AG04449 (cell line): ENCODE data around the gene SPON1.
"Not testable (repeated sequence)": the region's sequence is repeated elsewhere in the genome, so short reads cannot be mapped to it uniquely, and the experiment has no call there.

ENCODE experiments used
- CTCF ChIA-PET: fragments of 350-600 bp; formaldehyde crosslinking; extraction: SDS; loops from one replicate; lab custom pipeline; 2021; ENCODE audit warnings: antibody characterized with exemption; lab: Yijun Ruan, JAX
- POLR2A ChIA-PET: fragments of 400-600, 350-600 bp; formaldehyde crosslinking; extraction: SDS; loops from one replicate; lab custom pipeline; 2020; ENCODE audit warnings: antibody characterized with exemption, inconsistent platforms; lab: Yijun Ruan, JAX
- DNase-seq: peaks from one replicate; pipeline ENCODE4 v3.0.0-alpha.2; 2010; ENCODE audit warnings: low read depth, low spot score
- H3K4me3 ChIP-seq: 2 replicates; pipeline ENCODE4 v1.5.1; 2011; ENCODE audit warnings: low read depth, mild to moderate bottlenecking, control low read depth, low read length
- TF ChIP-seq, protein P1 (sequence below): IDR thresholded peaks from one replicate; pipeline ENCODE4 v1.5.1; 2011; ENCODE audit warnings: mild to moderate bottlenecking, moderate library complexity, low read length, control low read depth, inconsistent platforms; ENCODE audit not compliant: insufficient read depth; ENCODE audit errors: missing control alignments

The SPON1 gene

DNA sequence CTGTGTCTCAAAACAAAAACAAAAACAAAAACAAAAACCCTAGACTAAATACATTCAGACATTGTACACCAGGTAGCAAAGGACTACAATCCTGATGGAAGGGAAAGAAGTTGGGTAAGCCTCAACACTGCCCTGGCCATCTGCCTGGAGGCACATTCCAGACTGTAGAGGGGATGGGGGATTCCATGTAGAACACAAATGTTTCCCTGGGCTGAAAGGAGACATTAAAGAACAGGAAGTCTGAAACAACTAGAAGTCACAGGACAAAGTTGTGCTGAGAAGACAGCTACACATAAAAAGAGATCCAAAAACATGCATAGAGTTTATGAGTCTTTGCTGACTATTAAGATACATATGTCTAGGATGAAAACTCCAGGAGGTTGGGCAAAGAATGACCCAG lies 312.6 kb downstream of the SPON1 start:
- DNase-seq, result peak; percentile 23
- TF ChIP-seq, protein P1, sequence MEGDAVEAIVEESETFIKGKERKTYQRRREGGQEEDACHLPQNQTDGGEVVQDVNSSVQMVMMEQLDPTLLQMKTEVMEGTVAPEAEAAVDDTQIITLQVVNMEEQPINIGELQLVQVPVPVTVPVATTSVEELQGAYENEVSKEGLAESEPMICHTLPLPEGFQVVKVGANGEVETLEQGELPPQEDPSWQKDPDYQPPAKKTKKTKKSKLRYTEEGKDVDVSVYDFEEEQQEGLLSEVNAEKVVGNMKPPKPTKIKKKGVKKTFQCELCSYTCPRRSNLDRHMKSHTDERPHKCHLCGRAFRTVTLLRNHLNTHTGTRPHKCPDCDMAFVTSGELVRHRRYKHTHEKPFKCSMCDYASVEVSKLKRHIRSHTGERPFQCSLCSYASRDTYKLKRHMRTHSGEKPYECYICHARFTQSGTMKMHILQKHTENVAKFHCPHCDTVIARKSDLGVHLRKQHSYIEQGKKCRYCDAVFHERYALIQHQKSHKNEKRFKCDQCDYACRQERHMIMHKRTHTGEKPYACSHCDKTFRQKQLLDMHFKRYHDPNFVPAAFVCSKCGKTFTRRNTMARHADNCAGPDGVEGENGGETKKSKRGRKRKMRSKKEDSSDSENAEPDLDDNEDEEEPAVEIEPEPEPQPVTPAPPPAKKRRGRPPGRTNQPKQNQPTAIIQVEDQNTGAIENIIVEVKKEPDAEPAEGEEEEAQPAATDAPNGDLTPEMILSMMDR, result no peak

DNA sequence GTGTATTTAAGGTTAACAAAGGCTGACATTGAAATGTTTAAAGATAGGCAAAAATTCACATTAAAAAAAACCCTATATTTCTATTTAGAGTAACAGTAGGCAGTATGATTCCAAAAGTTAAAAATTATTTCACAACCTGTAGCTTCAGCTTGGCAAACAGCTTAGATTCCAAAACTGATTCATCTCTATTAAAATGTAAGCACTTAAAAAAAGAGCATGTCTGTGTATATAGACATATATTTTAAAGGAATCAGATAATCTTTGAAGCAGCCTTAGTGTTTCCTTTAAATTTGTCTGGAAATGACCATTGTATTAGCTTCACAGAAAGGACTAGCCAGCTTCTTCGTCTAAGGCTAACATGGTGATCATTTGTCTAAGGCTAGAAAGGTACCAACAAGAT lies 316.3 kb downstream of the SPON1 start:
- CTCF ChIA-PET, result interaction anchor here (0.9 to 3.0 kb wide), 4 partner anchors 29 to 184 kb away, joined by 3 to 11 read pairs (median 4); no protein-coding TSS in a partner anchor
- H3K4me3 ChIP-seq, POLR2A ChIA-PET, DNase-seq: not testable (repeated sequence)

More for the DNA sequence above, 312.6 kb downstream of the SPON1 start:
- ChIA-PET POLR2A (no interaction called here), CTCF (interaction anchor here (1.1 kb wide), 1 partner anchor 13 kb away, joined by 8 read pairs; no protein-coding TSS in a partner anchor)
- no peak overlapping the region for H3K4me3 ChIP-seq

DNA sequence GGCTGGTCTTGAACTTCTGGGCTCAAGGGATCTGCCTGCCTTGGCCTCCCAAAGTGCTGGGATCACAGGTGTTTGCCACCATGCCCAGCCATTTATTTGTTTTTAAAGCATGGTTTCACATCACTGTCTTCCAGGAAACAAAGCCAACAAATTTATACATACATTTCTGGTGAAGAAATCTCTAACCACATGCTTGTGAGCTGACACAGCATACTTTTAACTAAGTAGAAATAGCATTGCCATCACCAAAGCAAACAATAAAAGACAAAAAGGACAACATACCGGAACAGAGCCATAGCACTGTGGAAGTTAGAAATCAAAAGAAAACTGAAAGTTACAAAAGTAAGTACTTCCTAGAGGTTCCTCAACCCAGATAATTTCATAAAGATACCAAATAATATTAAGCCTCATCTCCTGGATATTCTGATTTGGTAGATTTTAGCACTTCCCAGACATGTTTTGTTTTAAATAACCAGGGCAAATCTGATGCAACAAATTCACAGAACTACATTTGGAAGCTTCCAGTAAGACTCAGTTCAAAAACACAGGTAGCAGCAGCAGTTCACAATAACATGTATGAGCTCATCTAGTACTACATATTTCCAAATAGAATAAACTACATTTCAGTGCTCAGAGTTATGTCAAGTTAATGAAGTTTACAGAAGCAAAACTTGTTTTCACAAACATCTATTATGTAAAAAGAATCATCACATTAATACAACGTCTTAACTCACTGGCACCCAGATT lies 325.8 kb downstream of the SPON1 start:
- DNase-seq, result peak; percentile 61
- ChIA-PET CTCF (interaction anchor here (1.2 to 6.7 kb wide), 3 partner anchors 12 to 167 kb away, joined by 3 to 44 read pairs (median 3); no protein-coding TSS in a partner anchor), POLR2A (interaction anchor here (0.7 kb wide), 1 partner anchor 17 kb away, joined by 3 read pairs; no protein-coding TSS in a partner anchor)
- TF ChIP-seq, protein P1, result no peak
- H3K4me3 ChIP-seq, result peak overlapping the region; percentile 19; the same call in 1 of the 2 replicates

DNA sequence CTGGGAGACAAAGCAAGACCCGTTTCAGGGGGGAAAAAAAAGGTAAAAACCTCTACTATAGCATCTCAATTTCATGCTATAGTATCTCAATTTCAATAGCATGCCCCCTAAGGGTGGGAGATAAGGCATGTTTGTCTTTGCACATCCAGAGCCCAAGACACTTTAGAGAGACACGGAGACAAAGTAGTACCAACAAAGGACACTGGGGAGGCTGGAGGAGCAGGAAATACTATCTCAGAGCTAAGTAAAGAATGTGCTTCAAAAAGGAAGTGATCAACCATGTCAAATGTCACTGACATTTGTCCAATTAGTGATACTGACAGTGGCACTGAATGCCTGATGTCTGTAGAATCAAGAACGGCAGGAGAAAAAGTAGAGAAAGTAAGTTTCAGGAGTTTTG lies 327.9 kb downstream of the SPON1 start:
- DNase-seq, result no peak
- CTCF ChIA-PET, result interaction anchor here (1.3 to 6.7 kb wide), 5 partner anchors 10 to 165 kb away, joined by 4 to 44 read pairs (median 7); no protein-coding TSS in a partner anchor
- POLR2A ChIA-PET, result no interaction called here
- TF ChIP-seq, protein P1, result no peak
- no peak overlapping the region for H3K4me3 ChIP-seq

DNA sequence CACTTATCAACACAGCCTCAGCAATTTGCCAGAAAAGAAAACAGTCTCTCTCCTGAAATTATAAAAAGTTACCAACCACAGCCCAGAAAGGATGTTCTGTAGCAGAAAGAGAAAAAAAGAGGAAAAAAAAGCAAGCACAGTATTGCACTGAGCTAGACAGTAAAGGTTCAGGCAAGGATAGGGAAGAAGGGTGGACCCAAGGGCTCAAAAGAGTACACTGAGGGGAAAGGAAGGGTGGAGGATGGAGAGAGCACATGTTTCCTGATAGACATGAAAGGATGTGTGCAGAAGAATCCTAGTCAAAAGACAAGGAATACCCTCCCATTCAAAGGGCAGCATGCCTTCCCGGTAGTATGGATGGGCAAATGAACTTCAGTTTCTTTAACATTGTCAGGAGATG lies 337.4 kb downstream of the SPON1 start:
- POLR2A ChIA-PET, result interaction anchor here (0.6 to 1.4 kb wide), 2 partner anchors 113 to 156 kb away, joined by 3 to 13 read pairs; no protein-coding TSS in a partner anchor
- H3K4me3 ChIP-seq, result no peak overlapping the region
- CTCF ChIA-PET, result interaction anchor here (0.6 to 12.8 kb wide), 23 partner anchors 8 to 193 kb away, joined by 3 to 469 read pairs (median 5); partner anchors contain the start of gene RRAS2
- TF ChIP-seq, protein P1, result no peak
- no peak for DNase-seq

DNA sequence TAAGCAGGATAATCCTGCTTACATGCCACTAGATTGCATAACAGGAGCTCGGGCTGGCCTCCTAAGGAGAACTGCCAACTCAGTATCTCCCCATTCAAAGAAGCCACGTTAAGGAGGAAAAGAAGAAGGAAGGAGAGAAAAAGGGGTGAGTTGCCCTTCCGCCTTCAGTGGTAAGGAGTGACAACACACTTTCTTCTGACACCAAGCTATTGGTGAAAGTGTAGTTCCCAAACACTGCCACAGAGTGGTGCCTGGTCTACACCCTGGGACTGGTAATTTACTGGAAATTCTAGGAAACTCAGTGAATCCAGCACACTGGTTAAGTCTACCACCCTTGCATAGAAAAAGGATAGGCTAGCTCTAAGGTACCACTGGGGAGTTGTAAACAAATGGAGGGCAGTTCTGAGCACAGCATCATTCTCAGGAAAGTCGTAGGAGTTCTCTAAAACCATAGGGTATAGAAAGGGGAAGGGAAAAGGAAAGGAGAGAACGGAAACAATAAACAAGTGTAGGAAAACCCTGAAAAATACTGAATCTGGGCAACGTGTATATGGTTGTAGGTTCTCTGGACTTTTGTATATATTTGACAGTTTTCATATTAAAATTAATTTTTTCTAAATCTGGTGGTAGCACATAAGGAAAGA lies 338.3 kb downstream of the SPON1 start:
- POLR2A ChIA-PET, result interaction anchor here (1.4 kb wide), 1 partner anchor 155 kb away, joined by 13 read pairs; no protein-coding TSS in a partner anchor
- DNase-seq, result no peak
- TF ChIP-seq, protein P1, result peak; percentile 74
- CTCF ChIA-PET, result interaction anchor here (0.6 to 12.8 kb wide), 38 partner anchors 7 to 192 kb away, joined by 3 to 469 read pairs (median 4); partner anchors contain the start of gene RRAS2
- H3K4me3 ChIP-seq, result no peak overlapping the region
